NCI-H128 (cell line): Measurements from ENCODE around the gene YBX2.

Source experiments
- DNase-seq: peaks from one replicate; lab custom pipeline; 2025; ENCODE audit not compliant: unreplicated experiment; lab: John Stamatoyannopoulos, UW

The YBX2 gene

GRCh38 chr17:7266784-7267183 is 27.7 kb downstream of the YBX2 start:
- DNase-seq: no peak

GRCh38 chr17:7263801-7264078 is 30.7 kb downstream of the YBX2 start:
- no peak for DNase-seq

- DNase-seq: no peak
These were observed 31.3 kb downstream of the YBX2 start for GRCh38 chr17:7262935-7263800.

- peak; percentile 56 for DNase-seq
These were observed 32.1 kb downstream of the YBX2 start, which contains the start of gene CLDN7 for GRCh38 chr17:7262192-7262934. Gene CLDN7 (minus strand): TSS chr17:7262478. CDS start chr17:7262043, 435 bp downstream.

- no peak for DNase-seq
These were observed 32.9 kb downstream of the YBX2 start for GRCh38 chr17:7261379-7262191.

GRCh38 chr17:7260651-7261378 is 33.6 kb downstream of the YBX2 start:
- no peak for DNase-seq

GRCh38 chr17:7260151-7260550 is 34.3 kb downstream of the YBX2 start:
- DNase-seq: no peak

GRCh38 chr17:7259555-7259889 is 34.9 kb downstream of the YBX2 start:
- DNase-seq: no peak

- DNase-seq: no peak
These were observed 35.5 kb downstream of the YBX2 start for GRCh38 chr17:7258731-7259554.

- DNase-seq: no peak
These were observed 37.5 kb downstream of the YBX2 start for GRCh38 chr17:7256766-7257456.

- no peak for DNase-seq
These were observed 39.9 kb downstream of the YBX2 start for GRCh38 chr17:7254511-7254910.

- DNase-seq: no peak
These were observed 41.4 kb downstream of the YBX2 start for GRCh38 chr17:7253082-7253481.

GRCh38 chr17:7252176-7253043 is 42.0 kb downstream of the YBX2 start, which contains the start of gene ELP5:
Gene ELP5 (plus strand): TSS chr17:7252215. CDS start chr17:7252551, 336 bp downstream.
- peak; percentile 87 for DNase-seq

GRCh38 chr17:7251661-7252175 is 42.7 kb downstream of the YBX2 start, which contains the start of gene CTDNEP1:
Gene CTDNEP1 (minus strand): TSS chr17:7251734. CDS start chr17:7251296, 438 bp downstream.
- DNase-seq: peak; percentile 92

- DNase-seq: no peak
These were observed 43.5 kb downstream of the YBX2 start for GRCh38 chr17:7250695-7251627.

- no peak for DNase-seq
These were observed 44.6 kb downstream of the YBX2 start for GRCh38 chr17:7249830-7250229.

GRCh38 chr17:7249214-7249613 is 45.2 kb downstream of the YBX2 start:
- no peak for DNase-seq
